Tibial nerve (tissue), 4 donors: Measurements from ENCODE around the gene ARMC3.

Source experiments
- EP300 ChIP-seq, 2 donors: sonication (generic); formaldehyde crosslinking; IDR thresholded peaks; one replicate each; pipeline ENCODE4 v1.6.1; 2017; ENCODE audit warnings: antibody characterized with exemption in 2 of 2, mild to moderate bottlenecking in 1 of 2
- TF ChIP-seq, protein P1 (sequence below), 5 experiments: fragments of 200-600 bp in 3 of 5; fragments of 450-650 bp in 2 of 5; sonication (generic) in 3 of 5; IDR thresholded peaks; one replicate each; pipeline ENCODE4 v1.5.1; 2016 to 2019; ENCODE audit warnings: antibody characterized with exemption in 5 of 5, mild to moderate bottlenecking in 3 of 5, moderate library complexity in 2 of 5

DNA sequence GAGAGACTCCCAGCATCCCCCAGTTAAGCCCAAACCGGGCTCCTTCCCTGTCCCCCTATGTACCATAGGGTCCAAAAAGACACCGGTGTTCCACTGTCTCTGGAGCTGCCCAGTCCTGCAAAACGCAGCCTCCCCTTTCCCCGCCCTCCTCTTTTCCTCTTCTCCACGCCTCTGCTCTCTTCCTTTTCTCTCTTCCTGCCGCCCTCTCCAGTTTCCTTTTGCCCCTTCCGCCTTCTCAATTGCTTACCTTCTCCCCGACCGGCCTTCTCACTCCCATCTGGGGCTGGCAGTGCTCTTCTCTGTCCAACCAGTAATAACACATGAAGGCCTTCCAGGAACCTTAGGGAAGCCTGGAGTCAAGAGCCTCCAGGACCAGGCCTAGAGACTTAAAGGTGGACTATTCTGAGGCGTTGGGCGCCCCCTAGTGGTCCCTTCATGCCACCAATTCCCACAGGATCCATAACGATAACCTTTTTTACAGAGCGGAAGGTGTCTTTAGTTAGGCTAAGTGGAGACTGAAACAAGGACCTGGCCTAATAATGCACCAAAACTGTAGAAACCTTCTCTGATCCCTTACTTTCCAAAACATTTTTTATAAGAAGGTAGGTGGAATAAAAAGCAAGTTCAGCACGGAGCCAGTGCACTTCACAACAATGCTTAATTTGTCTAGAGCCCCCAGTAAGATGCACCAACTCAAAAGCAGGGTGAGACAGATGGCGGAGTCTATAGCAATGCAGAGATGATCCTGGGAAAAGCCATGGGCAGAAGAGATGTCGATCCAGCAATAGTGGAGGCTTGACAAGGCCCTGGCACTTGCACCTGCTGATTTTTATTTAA lies 140.3 kb downstream of the ARMC3 start:
- TF ChIP-seq, protein P1, sequence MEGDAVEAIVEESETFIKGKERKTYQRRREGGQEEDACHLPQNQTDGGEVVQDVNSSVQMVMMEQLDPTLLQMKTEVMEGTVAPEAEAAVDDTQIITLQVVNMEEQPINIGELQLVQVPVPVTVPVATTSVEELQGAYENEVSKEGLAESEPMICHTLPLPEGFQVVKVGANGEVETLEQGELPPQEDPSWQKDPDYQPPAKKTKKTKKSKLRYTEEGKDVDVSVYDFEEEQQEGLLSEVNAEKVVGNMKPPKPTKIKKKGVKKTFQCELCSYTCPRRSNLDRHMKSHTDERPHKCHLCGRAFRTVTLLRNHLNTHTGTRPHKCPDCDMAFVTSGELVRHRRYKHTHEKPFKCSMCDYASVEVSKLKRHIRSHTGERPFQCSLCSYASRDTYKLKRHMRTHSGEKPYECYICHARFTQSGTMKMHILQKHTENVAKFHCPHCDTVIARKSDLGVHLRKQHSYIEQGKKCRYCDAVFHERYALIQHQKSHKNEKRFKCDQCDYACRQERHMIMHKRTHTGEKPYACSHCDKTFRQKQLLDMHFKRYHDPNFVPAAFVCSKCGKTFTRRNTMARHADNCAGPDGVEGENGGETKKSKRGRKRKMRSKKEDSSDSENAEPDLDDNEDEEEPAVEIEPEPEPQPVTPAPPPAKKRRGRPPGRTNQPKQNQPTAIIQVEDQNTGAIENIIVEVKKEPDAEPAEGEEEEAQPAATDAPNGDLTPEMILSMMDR (IDR thresholded peaks at IDR 0.05), result peak; percentile 51 to 85 (median 70)
- no peak for TF ChIP-seq EP300 (IDR thresholded peaks at IDR 0.05)
